A204.1 (cell line): Measurements from ENCODE around the gene MTCH2.
"Not testable (repeated sequence)": the region's sequence is repeated elsewhere in the genome, so short reads cannot be mapped to it uniquely, and the experiment has no call there.

Experiments
- FAIRE-seq: peaks from 2 replicates; lab custom pipeline; 2012; peaks lifted over from hg19 to GRCh38; lab: Jason Lieb, UNC

The MTCH2 gene

DNA sequence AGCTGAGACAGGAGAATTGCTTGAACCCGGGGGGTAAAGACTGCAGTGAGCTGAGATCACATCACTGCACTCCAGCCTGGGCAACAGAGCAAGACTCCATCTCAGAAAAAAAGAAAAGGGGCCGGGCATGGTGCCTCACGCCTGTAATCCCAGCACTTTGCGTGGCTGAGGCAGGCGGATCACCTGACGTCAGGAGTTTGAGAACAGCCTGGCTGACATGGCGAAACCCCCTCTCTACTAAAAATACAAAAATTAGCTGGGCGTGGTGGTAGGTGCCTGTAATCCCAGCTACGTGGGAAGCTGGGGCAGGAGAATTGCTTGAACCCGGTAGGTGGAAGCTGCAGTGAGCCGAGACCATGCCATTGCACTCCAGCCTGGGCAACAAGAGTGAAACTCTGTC is 6.0 kb downstream of the MTCH2 start:
- not testable (repeated sequence) for FAIRE-seq

DNA sequence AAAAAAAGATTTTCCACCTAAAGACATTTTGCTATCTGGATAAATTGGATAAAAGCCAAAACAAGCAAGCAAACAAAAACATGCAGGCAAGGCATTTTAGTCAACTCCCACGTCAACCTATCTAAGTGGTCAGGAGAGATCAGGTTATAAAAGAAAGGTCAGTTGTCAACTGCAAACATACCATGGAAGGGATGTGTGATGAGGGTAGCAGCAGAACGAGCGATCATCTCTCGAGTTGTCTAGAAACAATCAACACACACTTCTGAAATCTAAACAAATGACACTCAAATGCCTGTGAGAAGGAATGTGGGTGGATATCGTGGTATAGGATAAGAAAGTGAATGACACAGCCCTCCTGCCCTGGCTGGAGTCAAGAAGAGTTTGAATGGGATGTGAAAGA is 10.9 kb downstream of the MTCH2 start:
- FAIRE-seq, result no peak

DNA sequence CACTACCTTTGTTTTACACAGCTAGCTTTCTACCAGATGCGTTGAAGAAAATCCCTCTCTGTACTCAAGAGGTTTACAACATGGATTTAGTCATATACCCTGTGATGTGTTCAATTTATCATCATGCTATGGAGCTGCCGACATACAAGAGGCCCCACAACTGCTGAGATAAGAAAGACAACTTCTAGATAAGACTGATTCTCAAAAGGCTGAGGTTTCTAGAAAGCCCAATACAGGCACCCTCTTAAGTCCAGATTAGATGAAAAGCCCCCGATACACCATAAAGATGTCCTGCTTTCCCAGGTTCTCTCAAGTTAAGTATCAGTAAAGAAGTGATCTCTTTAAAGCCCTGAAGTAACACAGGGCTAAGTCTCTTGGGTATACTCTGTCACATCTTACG is 14.3 kb downstream of the MTCH2 start:
- FAIRE-seq, result no peak

DNA sequence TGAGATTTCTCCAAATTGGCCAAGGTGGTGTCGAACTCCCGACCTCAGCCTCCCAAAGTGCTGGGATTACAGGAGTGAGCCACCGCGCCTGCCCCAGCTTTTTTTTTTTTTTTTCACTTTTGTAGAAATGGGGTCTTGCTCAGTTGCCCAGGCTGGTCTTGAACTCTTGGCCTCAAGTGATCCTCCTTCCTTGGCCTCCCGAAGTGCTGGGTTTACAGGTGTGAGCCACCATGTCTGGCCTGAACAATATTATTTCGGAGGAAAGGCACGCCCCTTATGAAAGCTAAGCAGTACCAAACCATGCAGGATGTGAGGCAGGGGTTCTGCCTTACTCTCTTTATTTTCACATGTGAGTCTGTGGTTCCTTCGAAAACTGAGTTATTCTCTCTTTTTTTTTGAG is 16.1 kb downstream of the MTCH2 start:
- no peak for FAIRE-seq

DNA sequence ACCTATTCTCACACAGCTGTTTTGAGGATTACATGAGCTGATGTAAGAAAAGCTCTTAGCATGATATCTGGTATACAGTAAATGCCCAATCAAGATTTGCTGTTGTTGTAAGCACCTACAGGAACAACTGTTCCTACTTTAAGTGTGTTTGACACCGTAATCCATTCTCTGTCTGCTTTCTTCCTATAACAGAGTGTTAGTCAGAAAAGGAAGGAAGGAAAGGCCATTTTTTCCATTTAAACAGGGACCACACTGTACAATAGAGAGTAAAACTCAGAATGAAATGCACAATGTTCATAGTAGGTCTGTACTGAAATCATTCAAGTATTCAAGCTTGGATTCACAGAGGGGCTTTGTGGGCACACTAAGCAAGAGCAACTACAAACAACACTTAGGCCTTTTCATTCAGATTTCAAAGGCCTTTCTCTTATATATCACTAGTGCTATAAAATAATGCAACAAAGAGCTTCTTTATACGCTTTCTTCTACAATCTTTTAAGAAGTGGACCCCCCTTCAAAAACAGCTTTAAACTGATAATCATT is 21.5 kb downstream of the MTCH2 start:
- FAIRE-seq, result no peak

DNA sequence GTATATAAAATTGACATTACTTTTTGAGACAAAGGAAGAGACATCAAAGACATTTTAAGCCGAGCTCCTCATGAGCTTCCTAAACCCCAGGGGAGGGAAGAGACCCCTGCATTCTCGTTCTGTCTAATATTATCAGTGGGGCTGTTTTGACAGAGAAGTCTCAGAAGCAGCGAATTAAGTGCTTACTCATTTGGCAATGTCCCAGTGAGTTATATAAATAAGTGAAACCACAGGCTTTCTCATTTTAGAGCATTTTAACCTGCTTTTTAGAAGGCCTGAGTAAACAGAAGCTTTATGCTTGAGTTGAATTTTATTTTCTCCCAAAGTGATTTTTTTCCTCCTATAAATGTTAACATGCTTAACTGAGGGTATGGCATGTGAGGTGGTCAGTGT is 24.9 kb downstream of the MTCH2 start:
- no peak for FAIRE-seq

DNA sequence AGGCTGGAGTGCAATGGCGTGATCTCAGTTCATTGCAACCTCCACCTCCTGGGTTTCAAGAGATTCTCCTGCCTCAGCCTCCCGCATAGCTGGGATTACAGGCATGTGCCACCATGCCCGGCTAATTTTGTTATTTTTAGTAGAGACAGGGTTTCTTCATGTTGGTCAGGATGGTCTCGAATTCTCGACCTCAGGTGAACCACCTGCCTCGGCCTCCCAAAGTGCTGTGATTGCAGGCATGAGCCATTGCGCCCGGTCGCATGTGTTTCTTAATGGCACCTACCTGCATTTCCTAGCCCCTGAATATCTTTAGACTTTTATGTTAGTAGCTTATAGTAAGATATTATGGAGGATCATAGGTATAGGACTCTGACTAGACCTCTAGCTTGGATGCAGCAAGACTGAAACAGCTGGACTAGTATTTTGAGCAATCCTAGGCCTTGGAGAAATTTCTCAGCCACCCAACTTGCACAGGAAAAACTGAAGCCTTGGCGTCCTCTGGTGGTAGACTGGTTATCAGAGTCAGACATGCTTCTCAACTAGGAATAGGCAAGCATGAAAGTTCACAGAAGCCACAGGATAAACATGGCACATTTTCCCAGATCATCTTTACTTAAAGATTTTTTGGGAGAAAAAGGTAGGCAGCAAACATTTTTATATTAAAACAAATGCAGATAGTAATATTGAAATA is 25.5 kb downstream of the MTCH2 start:
- FAIRE-seq, result no peak

DNA sequence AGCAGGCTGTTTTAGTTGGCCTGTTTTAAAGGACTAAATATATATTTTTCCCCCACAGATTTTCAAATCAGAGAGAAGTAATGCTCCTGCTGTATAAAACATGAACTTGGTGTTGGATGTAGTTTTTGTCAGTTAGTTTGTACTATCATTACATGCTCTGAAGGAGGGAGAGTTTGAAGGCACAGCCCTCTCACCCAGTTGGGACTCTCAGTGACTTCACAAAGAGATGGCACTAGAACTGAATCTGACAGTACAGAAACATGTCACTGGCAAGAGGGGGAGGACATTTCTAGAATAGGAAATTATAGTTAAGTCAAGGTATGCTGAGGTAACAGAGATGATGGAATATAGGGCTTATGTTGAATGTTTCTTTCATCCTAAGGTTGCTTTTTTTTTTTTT is 27.1 kb downstream of the MTCH2 start:
- no peak for FAIRE-seq

DNA sequence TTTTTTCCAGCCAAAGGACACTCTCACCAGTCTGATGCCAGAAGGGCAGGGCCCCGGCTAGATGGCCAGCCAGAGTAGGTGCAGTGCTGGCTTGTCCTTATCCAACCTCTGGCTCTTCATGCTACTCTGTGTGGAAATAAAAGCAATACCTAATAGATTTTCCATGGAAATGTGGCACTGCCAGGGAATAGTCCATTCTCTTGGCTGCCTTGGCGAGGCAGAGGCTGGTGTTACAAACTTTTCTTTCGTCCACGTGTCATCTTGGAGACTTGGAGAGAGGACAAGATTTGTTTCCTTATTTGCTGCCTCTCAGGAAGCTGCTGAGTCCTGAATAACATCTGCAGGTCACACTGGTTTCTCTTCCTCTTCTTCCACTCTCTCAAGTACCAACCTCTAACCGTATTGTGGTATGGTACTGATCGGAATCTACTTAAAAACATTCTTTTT is 31.0 kb downstream of the MTCH2 start:
- FAIRE-seq, result no peak

DNA sequence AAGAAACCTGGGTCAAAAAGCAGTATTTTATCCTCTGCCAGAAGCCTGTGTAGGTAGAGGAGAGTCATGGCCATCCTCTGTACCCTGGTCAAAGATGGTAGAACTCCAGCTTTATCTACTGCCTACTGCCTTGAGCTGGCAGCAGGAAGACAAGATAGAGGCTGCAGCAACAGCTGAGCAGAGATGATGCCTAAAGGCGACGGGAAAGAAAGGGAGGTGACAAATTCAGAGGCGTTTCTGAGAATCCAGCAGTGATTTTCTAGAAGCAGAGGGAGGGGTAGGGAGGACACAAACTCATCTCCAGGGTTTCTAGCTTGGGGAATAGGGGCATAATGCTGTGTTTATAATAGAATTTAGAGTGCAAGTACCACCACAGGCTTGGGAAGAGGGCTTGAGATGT is 32.7 kb downstream of the MTCH2 start:
- no peak for FAIRE-seq

DNA sequence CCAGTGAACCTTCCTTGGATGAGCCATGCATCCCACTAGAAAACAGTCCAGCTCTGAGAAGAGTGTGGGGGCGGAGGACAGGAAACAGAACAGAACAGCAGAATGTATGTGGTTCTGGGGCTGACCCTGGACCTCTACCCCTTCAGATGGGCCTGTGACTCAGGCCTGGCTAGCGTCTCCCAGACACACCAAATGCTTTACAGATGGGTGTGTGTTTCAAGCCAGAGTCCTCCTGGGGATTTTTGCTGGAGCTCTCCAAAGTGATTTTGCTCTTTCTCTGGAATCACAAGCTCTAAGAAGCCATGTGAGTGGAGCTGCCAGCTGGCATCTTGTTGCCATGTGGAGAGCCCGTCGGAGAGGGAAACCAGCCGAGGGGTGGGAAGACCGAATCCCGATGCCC is 35.0 kb downstream of the MTCH2 start:
- no peak for FAIRE-seq

DNA sequence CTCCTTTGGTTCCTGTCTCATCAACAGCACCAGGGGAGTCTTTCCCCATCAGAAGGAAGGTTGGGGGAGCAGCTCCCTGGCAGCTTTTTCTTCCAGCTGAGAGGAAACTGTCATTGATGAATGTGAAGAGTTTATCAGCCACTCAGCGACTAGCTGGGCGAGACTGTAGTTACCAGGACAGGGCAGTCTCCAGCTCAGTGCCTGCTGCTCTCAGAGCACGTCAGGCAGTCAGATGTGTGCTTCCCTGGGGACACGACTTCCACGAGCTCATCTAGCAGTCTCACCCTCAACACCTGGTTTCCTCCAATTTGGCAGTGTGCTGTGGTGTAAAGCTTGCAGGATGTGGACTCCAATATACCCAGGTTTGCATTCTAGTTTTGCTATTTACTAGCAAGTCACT is 35.6 kb downstream of the MTCH2 start:
- no peak for FAIRE-seq

DNA sequence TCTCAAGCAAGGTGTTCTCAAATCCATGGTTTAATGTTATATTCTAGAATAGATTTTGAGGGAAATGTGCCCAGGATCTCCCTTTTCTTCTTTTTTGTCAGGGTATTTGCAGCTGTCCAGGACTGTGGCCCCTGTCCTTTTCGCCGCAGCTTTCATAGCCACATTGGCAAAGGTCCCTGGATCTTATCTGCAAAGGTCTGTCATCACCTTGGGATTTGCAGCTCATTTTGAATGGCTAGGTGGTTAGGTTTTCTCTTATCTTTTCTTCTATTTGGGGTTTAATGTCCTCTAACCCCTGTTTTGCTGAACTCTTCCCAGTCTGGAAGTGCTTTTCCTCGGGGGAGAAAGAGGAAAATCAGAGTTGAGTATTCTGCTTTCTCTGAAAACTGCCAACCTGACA is 36.4 kb downstream of the MTCH2 start:
- no peak for FAIRE-seq

DNA sequence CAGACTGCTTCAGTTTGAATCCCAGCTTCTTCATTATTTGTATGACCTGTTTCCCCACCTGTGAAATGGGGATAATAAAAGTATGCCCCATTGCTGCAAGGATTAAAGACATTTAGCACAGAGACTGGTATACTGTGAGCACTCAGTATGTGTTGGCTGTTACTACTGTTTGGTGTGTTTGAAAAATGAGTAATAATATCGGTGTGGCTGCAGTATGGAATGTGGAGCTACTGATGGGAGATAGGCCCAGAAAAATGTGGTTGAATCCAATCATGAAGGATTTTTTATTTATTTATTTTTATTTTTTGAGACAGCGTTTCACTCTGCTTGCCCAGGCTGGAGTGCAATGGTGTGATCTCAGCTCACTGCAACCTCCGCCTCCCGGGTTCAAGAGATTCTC is 39.1 kb downstream of the MTCH2 start:
- no peak for FAIRE-seq

DNA sequence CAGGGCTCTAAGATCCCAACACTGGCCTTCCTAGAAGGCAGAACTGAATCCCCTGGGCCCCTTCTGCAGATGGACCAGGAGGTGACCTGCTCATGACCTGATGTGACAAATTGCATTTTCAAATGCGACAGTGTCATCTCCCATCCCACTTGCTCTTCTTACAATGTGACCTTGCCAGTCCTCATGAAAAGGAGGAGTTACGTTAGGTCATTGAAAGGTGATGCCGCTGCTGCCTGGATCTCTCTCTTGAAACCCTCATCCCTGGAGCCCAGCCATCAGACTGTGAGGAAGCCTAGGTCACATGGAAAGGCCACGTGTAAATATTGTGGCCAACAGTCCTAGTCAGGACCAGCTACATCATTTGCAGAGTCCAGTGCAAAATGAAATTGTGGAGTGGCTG is 42.5 kb downstream of the MTCH2 start:
- no peak for FAIRE-seq

DNA sequence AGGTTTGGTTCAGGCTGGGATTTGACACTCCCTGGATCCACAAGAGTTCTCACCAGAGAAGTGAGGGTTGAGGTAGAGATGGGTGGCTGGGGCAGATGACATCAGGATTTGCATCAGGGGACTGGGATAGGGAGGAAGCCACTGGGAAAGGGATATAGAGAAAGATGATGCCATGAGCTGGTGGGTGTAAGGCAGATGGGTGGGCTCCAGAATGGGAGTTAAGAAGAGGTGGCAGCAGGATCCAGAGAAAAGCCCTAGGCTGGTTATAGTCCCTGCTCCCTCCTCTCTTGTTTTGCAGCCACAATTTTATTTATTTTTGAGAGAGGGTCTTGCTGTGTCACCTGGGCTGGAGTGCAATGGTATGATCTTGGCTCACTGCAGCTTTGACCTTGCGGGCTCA is 46.4 kb downstream of the MTCH2 start:
- FAIRE-seq, result no peak

DNA sequence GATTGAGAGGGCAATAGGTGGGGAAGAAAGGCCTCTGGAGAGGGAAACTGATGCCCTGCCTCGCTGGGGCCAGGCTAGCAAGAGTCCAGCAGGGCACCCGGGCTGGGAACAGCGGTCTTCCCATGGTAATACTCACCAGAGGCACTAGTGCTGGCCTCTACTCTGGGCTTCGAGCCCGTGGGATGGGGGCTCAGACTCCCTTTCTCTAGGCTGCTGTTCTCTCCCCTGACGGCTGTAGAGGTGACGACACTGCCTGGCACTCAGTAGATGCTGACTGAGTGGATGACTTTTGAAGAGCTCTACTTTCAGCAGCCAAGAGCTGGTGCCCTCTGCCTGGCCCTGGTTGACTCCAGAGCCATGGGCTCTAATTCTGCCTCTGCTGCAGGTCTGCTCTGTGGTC is 47.3 kb downstream of the MTCH2 start:
- FAIRE-seq, result no peak

DNA sequence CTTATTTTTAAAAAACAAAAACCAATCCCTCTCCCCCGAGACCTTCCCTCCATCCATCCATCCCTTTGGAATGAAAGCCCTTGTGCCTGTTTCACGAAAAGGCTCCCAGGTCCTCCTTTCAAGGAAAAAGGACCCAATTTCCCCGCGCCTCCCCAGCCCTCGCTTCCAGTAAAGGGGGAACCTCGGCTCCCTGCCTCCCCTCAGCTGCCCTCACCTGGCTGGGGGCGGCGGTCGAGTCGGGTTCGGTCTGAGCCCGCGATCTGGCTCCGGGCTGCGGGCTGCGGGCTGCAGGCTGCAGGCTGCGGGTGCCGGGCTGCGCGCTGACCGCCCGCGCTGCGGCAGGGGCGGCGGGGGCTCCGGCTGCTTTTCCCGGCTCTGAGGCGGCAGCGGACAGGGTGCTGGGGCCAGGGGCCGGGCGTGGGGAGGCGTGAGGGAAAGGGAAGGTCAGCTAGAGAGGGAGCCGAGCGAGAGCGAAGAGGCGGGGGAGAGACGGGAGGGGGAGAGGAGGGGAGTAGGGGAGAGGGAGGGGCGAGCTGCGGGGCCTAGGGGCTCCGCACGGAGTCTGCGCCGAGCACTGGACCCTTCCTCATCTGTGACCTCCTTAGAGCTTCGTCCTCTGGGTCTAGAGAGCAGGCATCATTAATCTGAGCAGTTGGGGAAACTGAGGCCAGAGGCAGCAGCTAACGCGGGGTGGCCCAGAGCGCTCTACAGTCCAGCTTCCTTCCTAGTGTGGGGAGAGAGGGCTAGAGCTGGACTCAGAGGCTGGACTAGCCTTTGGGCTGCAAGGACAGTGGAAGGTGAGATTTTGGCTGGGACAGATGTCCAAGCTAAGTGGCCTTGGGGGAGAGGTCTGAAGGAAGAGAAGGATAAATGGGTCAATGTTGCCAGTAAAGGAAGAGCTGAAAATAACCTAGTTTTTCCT is 48.2 kb downstream of the MTCH2 start, which contains the start of gene C1QTNF4:
TSS of gene C1QTNF4 (minus strand) at position 478 of the 922 bp plus-strand sequence. CDS start 3,601 bp downstream, outside the sequence.
- FAIRE-seq, result no peak

DNA sequence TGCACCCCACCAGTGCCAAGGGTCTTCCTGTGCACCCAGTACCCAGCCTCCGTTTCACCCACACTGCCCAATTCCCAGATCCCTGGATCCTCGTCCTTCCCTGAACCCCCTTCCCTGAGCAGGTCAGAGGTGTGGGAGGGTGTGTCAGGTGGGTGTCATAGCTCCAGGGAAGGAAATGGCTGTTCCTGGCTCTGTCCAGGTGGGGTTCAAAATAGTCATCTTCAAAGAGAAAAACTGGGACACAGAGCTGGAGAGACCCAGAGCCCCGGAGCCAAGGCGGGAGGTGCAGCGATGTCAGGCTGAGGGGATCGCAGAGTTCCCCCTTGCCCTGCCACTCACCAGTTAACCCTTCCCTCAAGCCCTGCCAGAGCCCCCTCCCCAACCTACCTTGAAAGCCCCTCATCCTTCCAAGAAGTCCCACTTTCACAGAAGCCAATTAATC is 48.8 kb downstream of the MTCH2 start:
- no peak for FAIRE-seq

DNA sequence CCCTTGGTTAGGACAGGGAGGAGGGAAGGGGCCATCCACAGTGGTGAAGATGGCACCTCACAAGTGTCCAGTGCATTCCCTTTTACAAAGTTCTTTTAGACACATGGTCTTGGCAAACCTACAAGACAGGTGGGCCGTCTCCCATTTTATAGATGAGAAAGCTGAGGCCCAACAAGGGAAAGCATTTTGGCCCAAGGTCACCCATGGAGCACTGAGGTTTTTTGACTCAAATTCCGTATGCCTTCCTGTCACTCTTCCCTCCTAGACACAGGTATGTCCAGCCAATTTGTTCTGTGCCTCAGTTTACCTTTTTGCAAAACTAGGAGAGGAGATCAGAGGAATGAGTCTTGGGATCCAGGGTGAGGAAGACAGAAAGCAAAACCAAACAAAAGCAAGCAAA is 49.4 kb downstream of the MTCH2 start:
- FAIRE-seq, result no peak

DNA sequence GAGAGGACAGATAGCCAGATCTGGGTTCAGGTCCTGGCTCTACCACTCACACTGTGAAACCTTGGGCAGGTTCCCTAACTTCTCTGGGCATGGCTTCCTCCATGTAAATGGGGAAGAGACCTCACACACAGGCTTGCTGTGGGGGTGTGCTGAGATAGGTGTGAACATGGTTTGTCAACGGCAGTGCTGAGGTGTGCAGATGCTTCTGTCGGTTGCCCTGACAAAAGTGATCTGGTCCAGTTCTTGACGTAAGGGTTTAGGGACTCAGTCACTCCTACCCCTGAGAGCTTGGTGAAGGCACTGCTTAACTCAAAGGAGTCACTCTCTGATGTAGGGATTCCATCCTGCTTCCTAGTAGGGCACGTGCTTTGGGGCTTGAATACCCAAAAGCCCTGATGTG is 50.1 kb downstream of the MTCH2 start:
- FAIRE-seq, result no peak

DNA sequence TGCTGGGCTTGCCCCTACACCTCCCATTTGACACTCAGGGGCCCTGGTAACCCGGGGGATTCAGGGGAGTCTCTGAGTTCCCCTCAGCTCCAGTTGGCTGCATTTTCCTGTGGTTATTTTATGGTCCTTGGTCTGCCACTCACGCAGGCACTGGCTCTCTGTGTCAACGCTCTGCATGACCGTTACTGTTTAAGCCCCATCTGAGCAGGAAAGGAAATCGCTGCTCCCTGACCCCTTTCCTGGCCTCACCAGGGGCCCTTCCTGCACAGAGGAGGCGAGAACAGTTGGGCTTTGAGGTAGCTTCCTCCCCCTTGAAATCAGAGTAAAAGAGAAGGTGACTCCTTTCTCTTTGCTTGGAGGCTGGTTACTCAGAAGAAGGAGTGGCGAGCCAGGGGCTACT is 50.6 kb downstream of the MTCH2 start:
- FAIRE-seq, result no peak
